ENCODE measurements around the gene FES.
"Not testable (repeated sequence)": the region's sequence is repeated elsewhere in the genome, so short reads cannot be mapped to it uniquely, and the experiment has no call there.

Gene FES

DNA sequence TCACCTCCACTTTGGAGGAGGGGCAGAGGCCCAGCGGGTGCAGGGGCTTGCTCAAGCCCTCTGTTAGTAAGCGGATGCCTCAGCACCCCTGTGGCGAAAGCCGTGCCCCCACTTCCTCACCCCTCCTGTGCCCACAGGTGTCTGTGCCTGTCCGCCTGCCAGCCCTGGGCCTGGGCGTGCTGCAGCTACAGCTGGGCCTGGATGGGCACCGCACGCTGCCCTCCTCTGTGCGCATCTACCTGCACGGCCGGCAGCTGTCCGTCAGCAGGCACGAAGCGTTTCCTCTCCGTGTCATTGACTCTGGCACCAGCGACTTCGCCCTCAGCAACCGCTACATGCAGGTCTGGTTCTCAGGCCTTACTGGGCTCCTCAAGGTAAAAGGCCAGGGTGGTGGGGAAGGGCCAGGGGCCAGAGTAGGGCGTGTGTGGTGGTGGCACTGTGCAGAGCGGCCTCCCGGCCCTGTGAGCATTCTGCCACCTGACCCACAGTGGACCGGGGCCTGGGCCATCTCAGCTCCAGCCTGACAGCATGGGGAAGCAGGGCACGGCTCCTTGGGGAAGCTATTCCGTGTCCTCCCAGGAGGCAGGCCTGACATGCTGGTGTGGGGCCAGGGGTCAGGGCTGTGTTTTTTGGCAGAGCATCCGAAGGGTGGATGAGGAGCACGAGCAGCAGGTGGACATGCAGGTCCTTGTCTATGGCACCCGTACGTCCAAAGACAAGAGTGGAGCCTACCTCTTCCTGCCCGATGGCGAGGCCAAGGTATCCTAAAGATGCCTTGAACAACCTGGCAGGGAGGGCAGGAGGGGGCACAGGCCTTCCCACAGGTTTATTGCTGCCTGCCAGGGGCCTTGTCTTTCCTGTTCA, 27.8 kb downstream of the FES start:
- no peak for DNase-seq

GRCh38 chr15:90912770-90913075, 28.4 kb downstream of the FES start:
- no peak for DNase-seq

DNA sequence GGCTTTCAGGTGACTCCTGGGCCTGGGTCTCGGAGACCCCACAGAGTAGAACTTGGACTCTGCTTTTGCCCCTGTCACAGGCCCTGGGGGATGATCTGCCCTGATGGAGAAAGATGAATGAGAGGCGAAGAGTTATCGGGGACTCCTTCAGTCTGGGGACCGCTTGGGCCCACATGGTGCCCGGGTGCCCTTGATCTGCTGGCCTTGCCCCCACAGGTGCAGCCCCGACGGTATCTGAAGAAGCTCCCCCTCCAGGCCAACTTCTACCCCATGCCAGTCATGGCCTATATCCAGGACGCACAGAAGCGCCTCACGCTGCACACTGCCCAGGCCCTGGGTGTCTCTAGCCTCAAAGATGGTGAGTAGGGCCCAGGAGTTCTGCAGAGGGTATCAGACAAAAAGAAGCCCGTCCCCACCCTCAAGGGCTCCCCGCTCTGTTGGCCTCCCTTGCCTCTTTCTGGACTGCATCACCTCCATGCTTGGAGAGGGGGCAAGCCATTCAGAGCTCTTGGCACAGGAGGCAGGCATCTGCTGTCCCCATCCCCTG, 29.2 kb downstream of the FES start:
- DNase-seq, result no peak

DNA sequence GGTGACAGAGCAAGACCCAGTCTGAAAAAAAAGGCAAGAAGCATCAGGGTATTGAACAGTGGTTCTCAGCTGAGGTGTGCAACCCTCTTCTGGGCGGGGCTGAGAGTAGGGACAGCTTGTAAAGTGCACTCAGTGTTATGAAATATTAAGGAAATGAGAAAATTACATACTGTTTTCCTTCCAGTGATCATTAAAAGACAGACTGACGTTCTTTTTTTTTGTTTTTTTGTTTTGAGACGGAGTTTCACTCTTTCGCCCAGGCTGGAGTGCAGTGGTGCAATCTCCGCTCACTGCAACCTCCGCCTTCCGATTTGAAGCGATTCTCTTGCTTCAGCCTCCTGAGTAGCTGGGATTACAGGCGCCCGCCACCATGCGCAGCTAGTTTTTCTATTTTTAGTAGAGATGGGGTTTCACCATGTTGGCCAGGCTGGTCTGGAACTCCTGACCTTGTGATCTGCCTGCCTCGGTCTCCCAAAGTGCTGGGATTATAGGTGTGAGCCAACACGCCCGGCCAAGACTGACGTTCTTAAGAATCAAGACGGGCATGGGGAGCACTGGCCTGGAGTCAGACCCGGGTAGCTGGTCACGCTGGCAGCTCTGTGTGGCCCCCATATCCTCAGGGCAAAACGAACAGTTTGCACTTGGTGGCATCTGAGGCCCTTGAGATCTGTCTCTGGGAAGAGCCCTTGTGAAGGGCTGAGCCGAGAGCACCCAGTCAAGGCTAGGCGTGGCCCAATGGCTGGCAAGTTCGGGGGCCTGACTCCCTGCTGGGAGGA, 30.2 kb downstream of the FES start:
- DNase-seq, result no peak

DNA sequence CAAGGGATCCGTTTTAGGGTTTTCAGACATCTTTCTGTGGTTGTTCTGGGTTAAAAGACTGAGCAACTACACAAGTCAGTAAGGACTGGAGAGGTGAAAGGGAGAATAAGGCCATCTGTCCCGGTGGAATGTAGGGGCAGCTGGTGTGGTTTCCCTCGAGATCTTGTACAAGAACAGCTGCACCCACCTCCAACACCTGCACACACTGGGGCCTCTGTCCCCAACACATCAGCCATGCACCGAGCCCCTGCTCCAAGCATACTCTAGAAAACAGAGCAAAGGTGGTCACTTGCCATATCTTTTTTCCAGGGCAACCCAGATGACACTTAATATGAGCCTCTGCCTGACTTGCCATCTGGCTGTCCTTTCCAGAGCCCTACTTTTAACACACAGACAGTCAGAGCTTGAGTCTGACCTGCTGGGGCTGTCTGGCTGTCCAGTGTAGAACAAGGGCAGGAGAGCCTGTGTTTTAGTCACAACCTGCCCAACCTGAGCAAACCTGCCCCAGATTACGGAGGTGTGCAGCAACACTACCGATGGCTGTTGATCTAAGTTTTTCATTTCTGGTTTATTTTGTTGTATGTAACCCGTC, 31.0 kb downstream of the FES start:
- DNase-seq, result no peak

DNA sequence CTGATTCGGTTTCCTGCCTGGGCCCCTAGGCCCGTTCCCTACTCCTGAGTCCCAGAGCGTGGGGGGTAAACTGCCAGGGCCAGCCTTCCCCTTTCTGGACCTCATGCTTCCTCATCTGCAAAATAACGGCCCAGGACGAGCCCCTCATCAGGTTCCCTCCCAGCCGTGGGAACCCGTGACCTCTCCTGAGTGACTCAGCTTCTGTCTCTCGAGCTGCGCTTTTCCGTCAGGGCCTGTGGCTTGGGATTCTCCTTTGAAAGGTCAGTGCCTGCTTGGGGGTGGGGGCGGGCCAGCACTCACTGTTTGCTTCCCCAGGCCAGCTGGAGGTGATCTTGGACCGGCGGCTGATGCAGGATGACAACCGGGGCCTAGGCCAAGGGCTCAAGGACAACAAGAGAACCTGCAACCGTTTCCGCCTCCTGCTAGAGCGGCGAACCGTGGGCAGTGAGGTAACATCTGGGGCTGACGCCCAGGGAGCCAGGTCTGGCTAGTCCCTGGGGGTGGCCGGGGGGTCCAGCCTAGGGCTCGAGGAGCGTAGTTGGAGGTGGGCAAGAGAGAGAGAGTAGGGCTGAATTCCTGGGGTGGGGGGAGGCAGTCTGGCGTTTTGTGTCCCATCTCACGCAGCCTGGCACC, 31.6 kb downstream of the FES start:
- no peak for DNase-seq

DNA sequence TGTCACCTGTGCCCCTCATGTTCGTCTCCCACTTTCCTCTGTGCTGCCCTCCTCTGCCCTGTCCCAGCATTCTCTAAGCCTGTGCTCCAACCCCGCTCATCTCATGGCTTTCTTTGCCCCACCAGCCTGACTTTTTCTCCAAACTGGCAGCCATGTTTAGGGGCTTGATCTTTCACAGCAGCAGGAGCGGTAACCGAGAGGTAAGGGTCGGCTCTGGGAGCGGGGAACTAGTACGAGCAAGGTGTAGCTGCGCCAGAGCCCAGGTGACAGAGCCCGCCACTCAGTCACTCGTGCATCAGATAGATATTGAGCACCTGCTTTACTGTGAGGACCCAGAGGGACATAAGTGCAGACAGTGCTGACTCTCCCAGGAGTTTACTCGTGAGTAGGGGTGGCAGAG, 32.2 kb downstream of the FES start:
- DNase-seq, result no peak

DNA sequence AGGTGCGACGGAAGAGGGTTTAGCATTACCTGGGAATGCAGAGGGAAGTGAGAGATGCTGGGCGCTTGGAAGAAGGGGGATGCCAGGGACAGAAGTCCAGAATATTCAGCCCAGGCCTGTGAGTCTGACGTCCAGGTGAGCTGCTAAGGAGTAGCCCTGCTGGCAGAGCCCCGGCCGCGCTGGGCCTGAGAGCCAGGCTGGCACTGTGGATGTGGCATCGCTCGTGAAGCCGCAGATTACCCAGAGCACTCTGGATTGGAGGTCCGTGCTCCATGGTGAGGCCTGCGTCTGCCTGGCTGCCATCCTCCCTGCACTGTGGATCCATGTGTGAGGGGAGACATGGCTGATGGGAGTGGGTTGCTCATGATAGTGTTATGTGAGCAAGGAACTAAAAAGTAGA, 33.3 kb downstream of the FES start:
- DNase-seq, result no peak

- no peak for DNase-seq
These were observed 33.9 kb downstream of the FES start for GRCh38 chr15:90918034-90918788.

- no peak for DNase-seq
These were observed 34.5 kb downstream of the FES start for GRCh38 chr15:90918835-90919234.

GRCh38 chr15:90921887-90922286, 37.6 kb downstream of the FES start:
- no peak for DNase-seq

DNA sequence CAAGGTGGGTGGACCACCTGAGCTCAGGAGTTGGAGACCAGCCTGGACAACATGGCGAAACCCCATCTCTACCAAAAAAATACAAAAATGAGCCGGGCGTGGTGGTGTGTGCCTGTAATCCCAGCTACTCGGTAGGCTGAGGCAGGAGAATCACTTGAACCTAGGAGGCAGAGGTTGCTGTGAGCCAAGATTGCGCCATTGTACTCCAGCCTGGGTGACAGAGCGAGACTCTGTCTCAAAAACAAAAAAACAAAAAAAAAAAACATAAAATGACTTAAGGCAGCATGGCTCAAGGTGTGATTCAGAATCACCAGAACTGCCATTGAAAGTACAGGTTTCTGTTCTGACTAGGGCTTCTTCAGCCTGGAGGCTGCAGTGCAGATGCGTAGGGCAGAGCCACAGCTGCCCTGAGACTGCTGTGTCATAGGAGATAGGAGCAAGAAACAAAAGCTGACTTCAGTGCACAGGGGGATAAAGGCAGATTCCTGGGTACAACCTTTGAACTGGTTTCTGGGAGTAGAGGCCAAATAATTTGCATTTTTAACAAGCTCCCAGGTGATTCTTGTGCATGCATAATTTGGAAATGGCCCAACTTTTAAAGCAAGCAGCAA, 38.5 kb downstream of the FES start:
- DNase-seq, result not testable (repeated sequence)

- no peak for DNase-seq
These were observed 40.1 kb downstream of the FES start for GRCh38 chr15:90924375-90924774.

DNA sequence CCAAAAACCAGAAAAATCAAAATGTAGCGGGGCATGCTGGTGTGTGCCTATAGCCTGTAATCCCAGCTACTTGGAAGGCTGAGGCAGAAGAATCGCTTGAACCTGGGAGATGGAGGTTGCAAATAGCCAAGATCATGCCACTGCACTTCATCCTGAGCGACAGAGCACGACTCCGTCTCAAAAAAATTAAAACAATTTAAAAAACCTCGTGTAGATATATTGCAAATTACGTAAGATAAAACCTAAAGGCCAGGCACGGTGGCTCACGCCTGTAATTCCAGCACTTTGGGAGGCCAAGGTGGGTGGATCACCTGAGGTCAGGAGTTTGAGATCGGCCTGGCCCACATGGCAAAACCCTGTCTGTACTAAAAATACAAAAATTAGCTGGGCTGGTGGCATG, 42.5 kb downstream of the FES start:
- DNase-seq, result not testable (repeated sequence)

- not testable (repeated sequence) for DNase-seq
These were observed 43.8 kb downstream of the FES start for GRCh38 chr15:90928106-90928505.

DNA sequence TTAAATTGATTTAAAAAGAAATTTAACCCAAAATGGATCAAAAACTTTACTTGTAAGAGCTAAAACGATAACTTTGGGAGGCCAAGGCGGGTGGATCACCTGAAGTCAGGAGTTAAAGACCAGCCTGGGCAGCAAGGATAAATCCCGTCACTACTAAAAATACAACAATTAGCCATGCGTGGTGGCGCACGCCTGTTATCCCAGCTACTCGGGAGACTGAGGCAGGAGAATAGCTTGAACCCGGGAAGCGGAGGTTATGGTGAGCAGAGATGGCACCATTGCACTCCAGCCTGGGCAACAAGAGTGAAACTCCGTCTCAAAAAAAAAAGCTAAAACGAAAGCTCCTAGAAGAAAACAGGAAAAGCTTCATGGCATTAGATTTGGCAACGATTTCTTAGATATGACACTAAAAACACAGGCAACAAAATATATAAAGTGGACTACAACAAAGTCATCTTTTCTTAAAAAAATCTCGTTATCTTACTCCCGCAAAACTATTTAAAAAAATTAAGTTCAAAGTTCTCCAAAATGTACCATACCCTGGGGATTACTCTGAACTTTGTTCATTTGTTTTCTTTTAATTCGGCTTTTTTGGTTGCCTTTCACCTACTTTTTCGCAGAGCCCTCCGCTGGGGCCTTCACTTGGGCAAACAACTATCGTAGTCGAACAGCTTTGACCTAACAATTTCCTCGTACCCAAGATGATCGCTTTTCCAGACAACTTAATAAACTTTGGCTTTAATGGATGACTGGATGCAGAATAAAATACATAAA, 45.1 kb downstream of the FES start:
- DNase-seq, result no peak

GRCh38 chr15:90930861-90931574, 46.7 kb downstream of the FES start:
- no peak for DNase-seq

DNA sequence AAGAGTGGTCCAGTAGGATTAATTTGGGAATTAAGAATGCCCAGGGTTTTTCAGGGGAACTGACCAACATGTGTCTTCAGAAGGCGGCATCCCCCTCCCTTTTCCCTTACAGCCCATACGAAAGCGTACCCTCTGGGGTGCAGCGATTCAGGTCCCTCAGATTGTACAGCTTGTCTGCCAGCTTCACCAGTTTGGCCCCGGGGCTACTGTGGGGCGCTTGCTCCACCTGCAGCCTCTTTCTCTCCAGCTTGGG, 47.2 kb downstream of the FES start:
- DNase-seq, result no peak

DNA sequence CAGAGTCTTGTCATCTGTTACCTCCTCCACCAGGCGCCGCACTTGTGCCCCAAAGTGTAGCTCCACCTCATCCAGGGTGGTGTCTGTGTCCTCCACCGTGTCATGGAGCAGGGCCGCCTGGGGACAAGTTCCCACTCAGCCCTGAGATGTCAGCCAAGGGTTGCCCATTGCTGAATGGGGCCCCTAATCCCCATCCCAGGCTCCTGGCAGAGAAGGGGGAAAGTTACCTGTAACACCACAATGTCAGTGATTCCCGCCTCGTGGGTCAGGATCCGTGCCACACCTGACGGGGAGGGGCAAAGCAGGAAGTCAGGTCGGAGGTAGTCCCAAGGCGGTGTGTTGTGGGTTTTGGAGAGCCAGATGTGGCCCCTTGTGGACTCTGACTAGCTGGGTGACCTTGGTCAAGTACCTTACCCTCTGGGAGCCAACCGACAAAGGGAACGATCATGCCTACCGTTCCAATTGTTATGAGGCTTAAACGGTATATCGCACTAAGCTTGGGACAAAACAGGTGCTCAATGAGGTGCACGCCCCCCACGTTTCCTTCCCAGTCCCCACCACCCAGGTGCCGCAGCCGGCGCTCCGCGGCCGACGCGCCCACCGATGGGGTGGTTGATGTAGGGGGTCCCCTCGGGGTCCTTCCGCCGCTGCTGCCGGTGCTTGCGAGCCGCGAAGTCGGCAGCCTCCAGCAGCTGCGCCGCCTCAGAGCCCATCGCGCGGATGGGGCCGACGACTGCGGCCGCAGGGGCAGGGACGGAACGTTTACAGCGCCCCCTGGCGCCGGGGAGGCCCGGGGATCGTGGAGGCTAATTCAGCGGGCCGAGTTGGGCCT, 47.7 kb downstream of the FES start, which contains the start of gene HDDC3:
Gene HDDC3, minus strand, starts transcription at position 722 of the 832 bp plus-strand sequence. Its CDS starts 9 bp downstream, at position 713.
- DNase-seq, result peak; percentile 79

DNA sequence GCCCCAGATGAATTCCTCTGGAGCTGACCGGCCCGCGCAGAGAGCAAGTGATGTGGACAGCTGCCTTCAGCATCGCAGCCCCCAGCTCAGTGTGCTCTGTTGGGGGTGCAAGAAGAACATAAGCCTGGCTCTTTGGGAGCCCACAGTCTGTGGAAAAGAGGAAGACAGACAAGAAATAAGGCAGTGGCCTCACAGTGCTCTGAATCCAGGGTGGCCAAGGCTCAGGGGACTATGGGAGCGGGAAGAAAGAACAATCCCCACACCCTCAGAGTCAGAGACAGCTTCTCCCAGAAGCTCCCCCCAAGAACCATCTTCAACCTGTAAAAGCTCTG, 48.3 kb downstream of the FES start:
- DNase-seq, result no peak

Measured in NCI-H1048 (cell line).